ENCODE data around the gene PTHLH.

PTHLH gene

DNA sequence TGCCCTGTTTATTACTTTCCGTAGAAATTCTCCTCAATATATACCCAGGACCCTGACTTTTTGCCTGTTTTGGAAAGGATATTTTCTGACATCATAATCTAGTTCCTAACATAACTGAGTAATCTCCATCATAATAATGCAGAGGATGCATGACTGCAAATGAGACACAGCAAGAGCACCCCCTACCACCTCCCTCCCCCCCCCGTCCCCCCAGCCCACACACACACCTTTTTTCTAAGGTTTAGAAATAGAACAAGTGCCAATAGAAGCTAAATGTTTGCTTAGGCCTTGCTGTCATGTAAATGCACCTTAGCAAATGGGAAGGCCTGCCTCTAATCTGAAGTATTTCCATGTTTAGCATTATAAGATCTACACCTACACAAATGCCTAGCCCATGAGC, at the start of gene PTHLH:
TSS of gene PTHLH (minus strand) at position 13 of the 400 bp plus-strand sequence. CDS start 3,239 bp downstream, outside the sequence.
- no peak for DNase-seq

GRCh38 chr12:28021704-28022103, 49.2 kb upstream of the PTHLH start:
- DNase-seq, result no peak

- no peak for DNase-seq
Observed at GRCh38 chr12:28017873-28018255, 45.3 kb upstream of the PTHLH start.

DNA sequence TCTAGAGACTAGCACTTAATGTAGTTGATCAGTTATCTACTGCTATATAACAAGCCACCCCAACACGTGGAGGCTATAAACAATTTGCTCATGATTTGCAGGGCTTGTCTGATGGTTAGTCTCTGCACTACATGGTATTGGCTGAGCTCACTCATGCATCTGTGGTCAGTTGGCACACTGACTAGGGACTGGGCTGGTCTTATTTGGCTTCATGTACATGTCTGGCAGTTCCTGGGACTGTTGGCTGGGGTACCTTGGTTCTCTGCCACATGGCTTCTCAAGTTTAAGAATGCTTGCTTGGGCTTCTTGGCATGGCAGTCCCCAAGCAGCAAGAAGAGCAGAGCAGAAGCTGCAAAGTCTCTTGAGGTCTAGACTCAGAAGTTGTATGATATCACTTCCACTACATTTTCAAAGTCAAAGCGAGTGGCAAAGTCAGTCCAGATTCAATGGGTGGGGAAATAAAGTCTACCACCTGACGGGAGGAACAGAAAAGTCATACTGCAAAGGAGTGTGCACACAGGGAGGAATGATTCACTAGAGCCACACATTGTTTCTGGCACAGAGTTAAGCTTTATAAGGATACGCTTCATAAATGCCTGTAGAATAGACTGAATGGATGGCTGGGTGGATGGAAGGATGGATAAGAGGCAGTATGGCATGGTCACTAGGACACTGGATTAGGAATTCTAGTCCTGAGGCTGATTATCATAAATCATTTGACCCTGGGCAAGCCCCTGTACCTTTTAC, 44.8 kb upstream of the PTHLH start:
- DNase-seq, result no peak

DNA sequence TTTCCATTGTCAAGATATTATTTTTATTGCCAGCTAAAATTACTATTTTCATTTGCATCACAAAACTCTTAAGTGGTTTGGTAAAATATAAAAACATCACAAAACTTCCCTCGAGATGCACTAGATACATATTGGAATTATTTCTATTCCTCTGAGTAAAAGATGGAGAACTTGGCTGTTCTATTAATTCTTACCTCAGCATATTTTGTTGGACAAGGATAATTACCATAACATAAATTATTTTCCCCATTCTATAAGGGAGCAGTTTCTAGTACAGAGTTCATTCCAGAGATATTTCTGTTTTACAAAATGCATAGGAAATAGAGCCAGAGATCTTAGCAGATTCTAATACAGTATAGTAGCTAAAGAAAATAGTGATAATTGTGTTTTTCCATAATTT, 42.6 kb upstream of the PTHLH start:
- no peak for DNase-seq

DNA sequence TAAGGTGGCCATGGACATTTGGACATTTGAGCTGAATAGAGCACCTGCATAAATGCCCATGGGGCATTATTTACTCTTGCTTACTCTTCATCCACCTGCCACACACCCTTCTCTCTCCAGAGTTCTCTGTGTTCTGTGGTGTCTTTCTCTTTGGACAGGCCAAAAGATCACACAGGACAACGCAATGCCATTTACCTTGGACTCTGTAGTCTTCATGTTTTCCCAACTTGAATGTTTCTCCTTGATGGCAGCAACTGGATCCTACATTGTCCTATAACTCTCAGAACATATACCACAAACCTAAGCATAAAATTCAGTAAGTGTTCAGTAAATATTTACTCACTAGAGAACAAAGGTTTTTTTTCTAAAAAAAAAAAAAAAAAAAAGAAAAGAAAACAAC, 41.7 kb upstream of the PTHLH start:
- no peak for DNase-seq

DNA sequence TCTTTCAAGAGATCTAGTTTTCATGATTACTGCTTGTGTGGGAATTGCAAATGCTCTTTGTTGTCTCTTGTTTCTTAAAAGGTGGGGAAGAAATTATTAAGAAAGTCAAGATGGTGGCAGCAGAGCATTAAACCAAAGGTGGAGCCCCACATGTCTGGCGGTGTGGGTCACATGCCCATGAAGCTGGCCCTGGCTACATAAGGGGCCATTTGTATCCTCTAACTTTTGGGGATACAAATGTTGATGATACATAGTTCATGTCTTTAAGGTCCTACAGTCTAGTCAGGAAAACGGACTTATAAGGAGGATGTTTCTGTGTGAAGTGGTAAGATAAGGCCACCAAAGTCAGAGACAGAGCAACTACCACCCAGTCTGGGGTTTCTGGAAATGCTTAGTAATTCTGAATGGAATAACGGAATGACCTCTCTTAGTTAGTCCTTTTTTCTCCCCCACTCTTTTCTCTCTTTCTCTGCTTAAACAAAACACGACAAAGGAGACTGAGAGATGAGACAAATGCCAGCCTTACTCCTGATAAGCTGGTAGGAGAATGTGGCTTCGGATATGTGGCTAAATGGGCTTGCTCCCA, 39.9 kb upstream of the PTHLH start:
- no peak for DNase-seq

DNA sequence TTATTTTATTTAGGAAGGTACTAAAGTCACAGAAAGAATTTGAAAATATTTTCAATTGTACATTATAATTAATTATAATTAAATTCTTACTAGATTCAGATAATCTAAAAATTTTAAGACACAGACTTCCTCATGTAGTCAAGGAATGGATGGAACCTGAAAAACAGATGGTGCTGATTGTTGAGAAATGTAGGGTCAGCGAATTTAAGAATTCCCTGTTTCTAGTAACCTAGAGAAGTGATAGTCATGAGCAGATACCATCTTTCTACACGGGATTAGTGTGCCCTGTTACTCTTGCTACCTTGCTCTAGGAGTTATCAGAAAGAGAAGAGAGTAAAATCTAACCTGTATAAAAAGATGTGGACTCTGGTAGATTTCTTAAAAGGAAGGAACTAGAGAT, 37.5 kb upstream of the PTHLH start:
- no peak for DNase-seq

GRCh38 chr12:27999970-28000369, 27.4 kb upstream of the PTHLH start:
- DNase-seq, result no peak

GRCh38 chr12:27999521-27999920, 27.0 kb upstream of the PTHLH start:
- no peak for DNase-seq

GRCh38 chr12:27998658-27999057, 26.1 kb upstream of the PTHLH start:
- DNase-seq, result no peak

GRCh38 chr12:27998170-27998569, 25.6 kb upstream of the PTHLH start:
- DNase-seq, result no peak

DNA sequence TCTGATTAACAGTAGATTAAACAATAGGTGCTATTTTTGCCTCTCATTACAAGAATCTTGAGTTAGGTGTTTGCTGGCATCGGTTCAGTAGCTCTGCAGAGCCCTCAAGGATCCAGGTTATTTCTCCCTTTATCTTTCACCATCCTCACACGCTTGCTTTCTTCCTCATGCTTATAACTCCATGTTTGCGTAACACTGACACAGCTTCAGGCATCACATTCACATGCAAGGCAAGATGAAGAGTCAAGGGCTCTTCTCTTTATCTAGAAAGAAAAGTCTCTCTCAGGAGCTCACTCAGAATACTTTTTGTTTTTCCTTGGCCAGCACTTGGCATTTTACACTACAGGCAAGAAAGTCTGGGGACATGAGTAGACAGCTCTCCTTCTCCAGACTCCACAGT, 24.2 kb upstream of the PTHLH start:
- no peak for DNase-seq

DNA sequence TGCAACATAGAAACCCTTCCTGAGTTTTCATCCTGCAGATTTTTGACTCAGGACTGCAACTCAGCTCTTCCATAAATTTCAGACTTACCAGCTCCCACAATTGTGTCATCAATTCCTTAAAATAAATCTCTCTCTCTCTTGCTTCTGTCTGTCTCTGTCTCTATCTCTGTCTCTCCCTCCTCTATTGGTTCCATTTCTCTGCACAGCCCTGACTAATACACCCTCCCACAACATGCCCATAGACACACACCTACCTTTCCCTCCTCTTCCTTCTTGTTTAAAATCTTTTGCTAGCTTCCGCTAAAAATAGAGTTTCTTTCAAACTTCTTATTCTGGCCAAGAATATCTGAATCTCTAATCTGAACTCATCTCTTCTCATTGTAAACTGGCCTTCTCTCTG, 22.9 kb upstream of the PTHLH start:
- no peak for DNase-seq

DNA sequence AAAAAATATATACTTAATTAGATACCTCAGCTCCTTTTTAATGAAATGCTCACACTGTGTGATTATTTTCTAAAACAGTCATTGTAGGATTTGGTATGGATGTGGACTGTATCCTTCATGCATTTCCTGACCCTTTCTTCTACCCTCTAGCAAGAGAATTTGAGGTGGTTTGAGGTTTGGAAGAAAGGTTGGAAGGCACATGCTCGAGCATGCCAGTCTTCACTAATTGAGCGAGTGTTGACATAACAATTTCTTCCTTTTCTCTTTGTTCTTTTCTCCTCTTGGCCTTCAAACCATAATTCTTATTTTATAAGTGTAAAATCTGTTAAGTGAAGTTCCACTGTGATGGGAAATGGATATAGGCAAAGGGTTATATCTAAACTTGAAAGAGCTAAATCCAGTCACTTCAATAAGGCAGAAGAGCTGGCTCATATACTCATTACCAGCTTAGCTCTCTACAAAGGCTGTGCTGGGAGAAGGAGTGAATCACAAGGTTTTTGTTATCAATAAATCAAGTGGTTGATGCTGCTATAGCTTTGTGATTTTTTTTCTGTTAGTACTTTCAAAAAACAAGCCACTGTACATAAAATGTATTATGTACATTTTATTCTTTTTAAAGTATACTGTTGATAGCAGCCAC, 16.2 kb upstream of the PTHLH start:
- DNase-seq, result no peak

DNA sequence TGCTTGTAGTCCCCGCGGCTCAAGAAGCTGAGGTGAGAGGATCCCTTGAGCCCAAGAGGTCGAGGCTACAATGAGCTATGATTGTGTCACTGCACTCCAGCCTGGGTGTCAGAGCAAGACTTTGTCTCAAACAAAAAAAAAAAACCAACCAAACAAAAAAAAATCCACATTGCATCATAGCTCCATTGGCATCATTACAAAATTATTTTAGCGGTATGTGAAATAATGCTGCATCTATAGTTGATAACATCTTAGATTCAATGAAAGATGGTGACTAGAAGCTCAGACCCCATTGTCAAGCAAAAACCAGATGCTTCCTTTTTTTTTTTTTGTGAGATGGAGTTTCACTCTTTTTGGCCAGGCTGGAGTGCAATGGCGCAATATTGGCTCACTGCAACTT, 14.8 kb upstream of the PTHLH start:
- no peak for DNase-seq

DNA sequence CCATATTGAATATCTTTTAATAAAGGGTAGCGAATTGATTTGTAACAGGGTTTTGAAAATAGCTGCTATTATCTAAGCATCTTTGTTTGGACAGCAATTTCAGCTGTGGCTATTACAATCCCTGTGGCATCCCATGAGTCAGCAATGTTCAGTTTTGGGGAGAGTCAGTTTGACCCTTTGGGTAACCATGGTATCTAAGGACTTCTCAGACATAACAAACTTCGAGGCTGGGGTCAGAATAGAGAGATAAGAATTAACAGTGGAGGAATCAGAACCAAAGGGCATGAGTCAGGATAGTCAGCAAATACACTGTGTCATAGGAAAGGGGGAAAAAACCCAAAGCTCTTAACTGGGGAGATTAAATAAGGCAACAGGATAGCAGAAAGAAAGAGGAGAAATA, 11.7 kb upstream of the PTHLH start:
- DNase-seq, result no peak

DNA sequence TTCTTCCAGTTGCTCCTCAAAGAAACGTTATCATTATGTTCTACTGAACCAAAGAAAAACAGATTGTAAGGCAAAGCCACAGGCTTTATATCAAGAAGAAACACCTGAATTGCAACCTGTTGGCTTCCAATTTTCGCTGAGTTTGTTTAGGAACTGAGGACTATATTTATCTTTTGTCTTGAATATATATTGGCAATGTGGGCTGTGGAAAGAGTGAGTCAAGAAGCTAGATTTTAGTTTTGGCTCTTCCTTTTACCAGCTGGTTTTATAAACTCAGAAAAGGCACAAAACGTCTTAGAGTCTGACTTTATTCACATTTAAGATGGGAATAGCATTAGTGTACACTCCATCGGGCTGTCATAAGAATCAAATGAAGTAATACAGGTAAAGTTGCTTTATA, 10.4 kb upstream of the PTHLH start:
- DNase-seq, result no peak

- DNase-seq, result no peak
Observed at GRCh38 chr12:27982385-27982784, 9.9 kb upstream of the PTHLH start.

GRCh38 chr12:27981874-27982273, 9.3 kb upstream of the PTHLH start:
- no peak for DNase-seq

GRCh38 chr12:27979145-27979544, 6.6 kb upstream of the PTHLH start:
- DNase-seq, result no peak

DNA sequence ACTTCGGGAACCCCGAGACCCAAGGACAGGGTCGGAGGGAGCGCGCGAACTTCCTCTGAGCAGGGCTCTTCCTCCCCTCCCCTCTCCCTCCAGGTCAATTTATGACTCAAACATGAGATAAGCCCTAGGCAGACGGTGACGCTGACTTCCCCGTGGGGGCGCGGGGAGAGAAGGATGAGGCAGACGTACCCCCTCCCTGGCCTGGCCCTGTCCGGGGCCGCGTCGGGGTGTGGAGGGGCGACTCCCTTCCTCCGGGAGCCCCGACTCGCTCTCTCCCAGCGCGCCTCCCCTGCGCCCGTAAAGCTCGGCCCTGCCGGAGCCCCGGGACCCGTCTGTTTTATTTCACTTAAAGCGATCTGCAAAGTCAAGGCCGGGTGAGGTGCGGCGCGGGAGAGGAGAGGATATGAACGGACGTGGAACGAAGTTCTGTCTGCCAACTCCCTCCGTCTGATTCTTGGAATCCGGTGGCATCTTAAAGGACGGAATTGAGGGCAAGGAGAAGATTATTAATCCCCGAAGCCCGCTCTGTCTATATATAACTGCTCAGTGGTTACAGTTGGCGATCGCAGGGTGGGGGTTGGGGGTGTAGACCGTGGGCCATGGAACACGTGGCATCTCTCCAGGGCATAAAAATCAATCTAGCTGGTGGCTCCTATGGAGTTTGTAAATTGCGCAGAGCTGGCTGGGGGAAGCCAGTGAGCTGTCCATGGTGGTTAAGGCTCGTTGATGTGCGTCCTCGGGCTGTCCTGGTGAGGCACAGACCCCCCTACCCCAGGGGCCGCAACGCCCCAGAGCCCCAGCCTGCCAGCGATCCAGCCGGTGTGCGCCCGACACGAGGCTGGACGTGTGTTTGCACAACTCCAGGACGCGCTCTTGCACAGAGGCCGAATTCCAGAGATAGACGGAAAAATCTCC, 2.9 kb upstream of the PTHLH start:
- DNase-seq, result no peak

DNA sequence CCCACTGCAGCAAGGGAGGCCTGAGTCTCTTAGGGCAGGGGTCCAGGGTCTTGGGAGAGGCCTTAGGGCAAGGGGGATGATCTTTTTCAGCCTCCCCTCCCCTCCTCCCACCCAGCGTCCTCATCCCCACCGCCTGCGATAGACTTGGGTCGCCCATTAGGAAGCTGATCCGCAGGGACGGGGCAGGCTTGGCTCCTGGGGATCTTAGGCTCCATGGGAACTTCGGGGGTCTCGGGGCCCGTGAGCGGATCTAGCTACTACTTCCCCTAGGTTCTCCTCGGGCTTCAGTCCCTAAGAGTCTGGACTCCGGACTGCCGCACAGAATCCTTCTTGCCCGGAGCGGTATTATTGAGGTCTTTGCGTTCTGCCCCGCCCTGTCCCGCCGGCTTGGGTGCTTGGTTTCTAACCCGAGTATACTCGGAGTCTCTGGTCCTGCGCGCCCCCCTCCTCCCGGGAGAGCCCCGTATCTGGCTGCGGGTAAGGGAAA, 2.2 kb upstream of the PTHLH start:
- DNase-seq, result no peak

Data from GOT3 (cell line).